NCI-H524 treated with DMSO at 0.1 percent for 48 hours (cell line): Measurements from ENCODE around the gene ILF2.

Experiments
- DNase-seq: peaks from one replicate; lab custom pipeline; 2025; lab: John Stamatoyannopoulos, UW

ILF2 gene

DNA sequence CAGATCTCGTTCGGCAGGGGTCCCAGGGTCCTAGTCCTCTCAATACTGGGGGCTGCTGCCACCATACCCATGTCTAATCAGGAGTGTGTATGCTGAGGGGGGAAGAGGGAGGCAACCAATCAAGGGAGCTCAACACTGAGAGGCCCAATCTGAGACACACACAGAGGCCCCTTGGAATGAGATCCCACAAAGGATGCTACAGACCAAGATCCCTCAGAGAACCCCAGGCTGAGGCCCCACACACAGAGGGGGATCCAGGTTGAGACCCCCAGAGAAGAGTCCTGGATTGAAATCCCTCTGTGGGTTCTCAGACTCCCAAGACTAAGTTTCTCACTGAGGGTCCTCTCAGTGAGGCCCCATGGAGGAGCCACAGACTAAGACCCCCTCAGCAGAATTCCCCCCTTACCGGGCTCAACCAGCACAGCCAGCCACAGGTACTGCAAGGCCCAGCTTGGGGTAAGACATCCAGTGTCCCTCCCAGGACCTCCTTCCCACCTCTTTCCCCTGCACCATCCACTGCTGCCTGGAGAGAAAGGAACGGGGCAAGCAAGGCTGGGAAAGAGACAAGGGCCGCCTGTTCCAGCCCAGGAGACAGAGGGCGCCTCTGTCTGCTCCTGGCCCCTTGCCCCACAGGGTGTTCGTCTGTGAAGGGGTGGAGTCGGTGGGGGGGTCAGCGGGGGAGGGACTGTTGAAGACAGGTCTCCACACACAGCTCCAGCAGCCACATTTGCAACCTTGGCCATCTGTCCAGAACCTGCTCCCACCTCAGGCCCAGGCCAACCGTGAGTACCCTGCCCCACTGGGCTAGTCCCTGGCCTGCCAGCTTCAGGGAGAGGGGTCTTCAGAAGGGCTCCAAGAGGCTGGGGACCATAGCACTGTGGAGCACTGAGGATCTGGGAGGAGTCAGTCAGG, 42.8 kb downstream of the ILF2 start, which contains the start of gene S100A1:
Gene S100A1 (plus strand): TSS at position 720 of the 912 bp plus-strand sequence. CDS start 2,088 bp downstream, outside the sequence.
- no peak for DNase-seq

DNA sequence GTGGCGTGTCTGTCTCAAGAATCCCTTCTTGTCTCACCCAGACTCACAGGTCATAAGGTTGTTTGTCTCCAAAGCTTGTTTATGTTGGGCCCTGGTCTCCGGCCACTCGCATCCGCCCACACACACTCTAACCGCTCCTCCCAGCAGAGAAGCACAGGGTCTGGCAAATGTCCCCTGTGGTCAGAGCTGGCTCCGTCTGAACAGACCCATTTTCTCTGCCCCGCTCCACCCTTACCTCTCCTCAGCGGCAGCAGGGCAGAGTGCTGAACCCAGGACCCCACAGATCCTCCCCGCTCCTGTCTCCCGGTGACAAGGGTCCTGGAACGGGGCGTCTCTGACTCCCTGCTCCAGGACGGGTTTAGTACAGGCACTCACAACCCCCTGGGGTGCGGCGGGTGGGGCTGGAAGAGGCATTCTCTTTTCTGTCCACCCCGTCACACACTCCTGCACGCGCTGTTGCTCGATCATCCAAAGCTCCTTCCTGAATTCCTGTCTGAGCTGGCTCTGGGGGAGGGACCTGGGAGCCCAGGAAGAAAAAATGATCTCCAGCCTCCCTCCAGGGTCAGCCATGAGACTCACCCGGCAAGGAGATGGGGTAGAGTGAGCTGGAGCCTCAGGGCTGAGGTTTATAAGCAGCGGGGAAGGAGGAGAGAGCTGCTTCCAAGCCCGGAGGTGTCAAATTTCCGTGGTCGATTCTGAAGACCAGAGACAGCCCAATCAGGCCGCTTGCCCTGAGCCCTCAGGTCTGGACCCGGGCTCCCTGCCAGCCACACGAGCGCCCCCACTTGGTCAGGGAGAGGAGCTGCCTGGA, 43.7 kb downstream of the ILF2 start, which contains the start of gene S100A13:
Gene S100A13 (minus strand): TSS at position 602 of the 811 bp plus-strand sequence. CDS start 1,033 bp downstream, outside the sequence.
- peak; percentile 11 for DNase-seq

DNA sequence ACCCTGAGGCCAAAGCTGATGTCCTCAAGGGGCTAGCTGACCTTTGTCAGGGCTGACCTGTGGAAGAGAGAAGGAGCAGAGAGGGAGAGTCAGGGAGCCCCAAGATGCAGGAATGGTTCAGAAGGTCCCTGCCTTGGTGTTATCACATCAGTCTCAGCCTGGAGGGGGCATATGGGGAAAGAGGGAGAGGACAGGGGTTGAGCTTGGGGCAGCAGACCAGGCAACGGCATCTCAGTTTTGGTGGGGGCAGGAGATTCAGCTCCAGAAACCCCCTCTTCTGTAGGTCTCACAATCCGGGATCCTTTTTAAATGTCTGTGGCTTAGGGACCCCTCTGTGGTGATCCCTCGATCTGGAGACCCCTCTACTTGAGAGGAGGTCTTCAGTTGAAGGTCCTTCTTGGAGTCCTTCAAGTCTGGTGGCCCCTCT, 44.3 kb downstream of the ILF2 start:
- no peak for DNase-seq

DNA sequence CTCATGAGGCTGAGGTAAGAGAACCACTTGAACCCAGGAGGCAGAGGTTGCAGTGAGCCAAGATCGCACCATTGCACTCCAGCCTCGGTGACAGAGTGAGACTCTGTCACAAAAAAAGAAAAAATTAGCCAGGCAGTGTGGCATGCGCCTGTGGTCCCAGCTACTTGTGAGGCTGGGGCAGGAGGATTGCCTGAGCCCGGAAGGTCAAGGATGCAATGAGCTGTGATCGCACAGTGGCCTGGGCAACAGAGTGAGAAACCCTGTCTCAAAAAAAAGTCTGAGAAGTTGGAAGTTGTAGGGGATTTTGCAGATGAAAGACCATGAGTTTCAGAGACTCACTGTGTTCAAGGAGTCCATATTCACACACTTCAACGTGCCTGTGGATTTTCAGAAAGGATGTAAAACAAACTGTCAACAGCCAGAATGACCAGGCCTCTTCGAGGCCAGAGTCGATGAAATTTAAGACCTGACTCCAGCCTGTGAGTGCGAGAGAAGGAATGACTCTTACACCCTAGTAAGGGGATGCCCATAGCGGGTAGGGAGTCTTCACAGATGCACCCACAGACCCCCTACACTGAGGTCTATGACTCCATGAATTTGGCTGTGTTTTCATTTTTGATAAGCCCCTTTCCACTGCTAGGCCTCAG, 45.7 kb downstream of the ILF2 start:
- DNase-seq: no peak

DNA sequence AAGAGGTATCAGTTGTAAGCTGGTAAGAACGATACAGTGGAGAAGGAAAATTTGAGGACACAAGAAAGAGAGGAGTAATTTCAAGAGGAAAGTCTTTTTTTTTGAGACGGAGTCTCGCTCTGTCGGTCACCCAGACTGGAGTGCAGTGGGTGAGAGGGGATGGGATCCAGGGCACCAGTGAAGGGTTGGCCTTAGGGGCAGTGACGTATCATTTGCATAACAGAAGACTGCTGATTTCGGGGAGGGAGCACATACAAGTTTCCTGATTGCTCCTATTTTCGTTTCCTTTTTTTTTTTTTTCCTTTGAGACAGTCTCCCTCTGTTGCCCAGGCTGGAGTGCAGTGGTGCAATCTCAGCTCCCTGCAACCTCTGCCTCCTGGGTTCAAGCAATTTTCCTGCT, 47.7 kb downstream of the ILF2 start:
- no peak for DNase-seq

DNA sequence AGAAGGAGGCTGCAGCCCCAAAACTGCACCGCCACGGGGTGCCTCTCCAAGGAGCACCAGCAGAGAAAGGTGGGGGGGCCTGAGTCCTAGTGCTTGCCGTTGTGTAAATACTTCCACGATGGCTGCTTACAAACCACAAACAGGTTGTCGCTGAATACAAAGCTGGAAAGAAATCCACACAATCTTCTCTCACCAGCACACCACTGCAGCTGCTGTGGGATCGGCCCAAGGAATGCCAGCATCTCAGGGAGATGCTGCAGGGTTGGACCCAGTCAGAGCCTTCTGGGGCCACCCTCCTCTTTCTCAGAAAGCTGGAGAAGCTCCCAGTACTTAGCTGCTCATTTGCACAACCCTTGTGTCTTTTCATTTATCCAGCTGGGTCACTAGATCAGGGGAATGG, 51.6 kb downstream of the ILF2 start:
- no peak for DNase-seq

DNA sequence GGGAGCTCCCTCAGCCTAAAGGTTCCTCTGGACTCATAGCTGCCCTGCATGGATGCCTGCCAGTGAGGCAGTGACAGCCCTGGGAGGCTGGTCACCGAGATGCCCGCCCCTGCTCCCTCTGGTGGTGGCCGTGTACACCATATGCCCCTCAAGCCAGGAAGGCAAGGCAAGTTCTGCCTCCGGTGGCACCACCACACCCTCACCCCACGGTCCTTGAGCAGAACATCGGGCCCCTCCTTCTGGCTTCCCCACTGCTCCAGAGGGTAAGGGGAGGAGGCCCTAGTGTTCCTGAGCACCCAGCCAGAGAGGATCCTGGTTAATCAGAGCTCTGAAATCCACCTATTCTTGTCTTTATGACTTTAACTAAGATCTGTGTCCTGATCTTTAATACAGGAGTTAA, 53.1 kb downstream of the ILF2 start:
- peak; percentile 5 for DNase-seq

DNA sequence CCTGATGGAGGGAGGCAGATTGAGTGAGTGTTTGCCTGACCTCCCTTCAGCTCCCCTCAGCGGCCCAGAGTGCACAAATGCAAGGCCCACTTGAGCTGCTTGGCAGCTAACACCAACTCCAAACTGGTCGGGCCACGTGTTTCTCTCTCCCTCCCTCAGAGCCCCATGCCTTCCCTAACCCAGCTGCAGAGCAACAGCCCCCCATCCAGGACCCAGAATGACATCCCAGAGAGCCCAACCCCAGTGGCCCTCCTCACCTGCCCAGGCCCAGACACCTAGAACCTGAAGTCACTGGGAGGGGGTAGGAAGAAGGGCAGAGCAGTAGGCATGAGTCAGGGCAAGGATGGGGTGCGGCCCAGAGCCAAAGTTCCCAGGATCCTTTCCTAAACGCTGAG, 53.9 kb downstream of the ILF2 start:
- DNase-seq: no peak

DNA sequence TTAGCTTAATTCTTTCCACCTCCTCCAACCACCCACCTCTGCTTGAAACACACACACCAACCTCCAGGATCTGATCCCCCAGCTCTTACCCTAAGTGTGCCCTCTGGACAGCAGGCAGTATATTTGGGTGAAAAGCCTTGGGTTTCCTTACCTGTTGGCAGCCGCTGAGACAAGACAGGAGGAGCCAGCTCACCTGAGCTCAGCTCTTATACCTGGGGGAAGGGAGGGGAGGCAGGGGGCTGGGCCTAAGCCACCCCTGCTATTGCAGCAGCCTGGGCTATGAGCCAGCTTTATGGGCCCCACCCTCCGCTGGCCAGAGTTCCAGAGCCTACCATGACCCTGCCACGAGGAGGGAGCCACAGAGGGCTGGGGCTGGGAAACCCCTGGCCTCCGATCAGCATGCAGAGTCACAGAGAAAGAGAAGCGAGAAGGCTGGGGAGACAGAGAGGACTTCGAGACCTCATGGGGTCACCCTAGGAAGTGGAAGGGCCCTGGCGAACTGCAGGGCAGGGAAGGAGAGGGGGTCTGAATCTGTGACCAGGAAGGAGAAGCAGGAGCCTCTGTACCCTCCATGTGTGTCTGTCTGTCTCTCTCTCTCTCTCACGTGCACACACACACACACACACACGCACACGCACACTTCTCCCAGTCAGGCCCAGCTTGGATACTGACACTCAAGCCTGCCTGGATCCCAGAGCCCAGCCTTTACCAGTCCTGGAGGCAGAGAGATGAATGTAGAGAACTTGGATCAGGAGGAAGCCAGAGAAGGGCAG, 54.5 kb downstream of the ILF2 start, which contains the start of gene S100A14:
Gene S100A14 (minus strand): TSS at position 182 of the 773 bp plus-strand sequence. CDS start 467 bp downstream, outside the sequence.
- DNase-seq: no peak

DNA sequence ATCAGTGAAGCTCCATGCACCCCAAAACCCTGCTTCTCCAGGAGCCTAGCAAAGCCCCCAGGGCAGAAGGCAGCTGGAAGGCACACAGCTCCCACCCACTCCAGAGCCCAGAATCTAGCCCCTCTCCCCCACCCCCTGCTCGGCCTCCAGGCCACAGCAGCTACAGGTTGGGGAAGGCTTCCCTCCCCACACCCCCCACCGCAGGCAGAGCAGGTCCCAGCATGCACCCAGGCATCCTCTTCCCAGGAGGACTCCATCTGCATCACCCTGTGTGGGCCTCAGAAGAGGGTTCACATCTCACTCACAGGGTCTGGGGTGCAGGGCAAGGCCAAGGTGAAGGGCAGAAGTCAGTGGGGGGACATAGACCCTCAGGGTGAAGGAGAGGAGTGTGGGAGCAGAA, 55.4 kb downstream of the ILF2 start:
- DNase-seq: no peak

DNA sequence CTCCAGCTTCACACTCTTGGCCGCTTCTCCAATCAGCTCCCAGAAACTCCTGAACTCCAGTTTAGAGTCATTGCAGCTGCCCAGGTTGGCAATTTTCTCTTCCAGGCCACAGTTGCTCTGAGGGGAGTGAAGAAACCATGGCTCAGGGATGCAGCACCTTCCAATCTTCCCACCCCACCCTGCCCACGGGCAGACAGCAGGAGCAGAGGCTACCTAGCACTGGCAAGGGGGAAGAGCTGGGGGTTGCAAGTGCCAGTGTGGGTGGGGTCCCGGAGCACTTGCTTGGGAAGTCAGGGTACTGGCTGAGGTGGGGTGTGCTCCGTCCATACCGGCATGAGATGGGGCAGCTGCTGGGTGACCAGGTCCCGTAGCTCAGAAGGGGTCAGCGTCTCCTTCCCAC, 55.9 kb downstream of the ILF2 start:
- no peak for DNase-seq

DNA sequence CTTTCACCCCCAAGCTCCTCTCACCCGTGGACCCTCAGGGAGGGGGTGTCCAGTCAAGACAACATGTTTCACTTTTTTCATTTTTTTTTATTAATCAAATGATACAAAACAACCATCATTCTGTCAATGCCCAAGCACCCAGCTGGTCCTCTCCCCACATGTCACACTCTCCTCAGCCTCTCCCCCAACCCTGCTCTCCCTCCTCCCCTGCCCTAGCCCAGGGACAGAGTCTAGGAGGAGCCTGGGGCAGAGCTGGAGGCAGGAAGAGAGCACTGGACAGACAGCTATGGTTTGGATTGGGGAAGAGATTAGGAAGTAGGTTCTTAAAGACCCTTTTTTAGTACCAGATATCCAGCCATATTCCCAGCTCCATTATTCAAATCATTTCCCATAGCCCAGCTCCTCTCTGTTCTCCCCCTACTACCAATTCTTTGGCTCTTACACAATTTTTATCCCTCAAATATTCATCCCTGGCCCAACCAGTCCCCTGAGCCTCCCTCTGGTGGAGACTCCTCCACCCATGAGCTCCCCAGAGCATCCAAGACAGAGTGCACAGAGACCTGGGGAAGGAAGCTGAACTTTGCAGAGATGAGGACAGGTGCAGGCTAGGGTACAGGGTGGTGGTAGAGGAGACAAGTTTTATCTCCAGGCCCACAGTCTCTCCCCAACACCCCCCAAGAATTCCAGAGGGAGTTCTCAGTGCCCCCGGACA, 56.4 kb downstream of the ILF2 start:
- no peak for DNase-seq

DNA sequence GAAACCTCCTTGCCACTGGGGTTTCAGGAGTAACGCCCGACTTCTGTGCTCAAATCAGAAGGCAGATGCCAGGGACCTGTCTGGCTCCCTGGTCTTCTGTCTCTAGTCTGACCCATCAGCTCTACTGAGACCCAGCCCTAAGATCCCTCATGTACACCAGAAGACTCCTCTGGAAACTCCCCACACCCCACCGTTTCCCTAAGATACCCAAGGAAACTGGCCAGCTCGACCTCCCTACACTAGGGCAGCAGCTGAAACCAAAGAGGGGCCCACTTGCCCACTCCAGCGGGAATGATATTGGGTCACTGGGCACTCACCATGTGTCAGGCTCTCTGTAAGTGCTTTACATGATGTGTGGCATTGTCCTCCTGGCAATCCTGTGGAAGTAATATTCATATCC, 57.4 kb downstream of the ILF2 start:
- no peak for DNase-seq

DNA sequence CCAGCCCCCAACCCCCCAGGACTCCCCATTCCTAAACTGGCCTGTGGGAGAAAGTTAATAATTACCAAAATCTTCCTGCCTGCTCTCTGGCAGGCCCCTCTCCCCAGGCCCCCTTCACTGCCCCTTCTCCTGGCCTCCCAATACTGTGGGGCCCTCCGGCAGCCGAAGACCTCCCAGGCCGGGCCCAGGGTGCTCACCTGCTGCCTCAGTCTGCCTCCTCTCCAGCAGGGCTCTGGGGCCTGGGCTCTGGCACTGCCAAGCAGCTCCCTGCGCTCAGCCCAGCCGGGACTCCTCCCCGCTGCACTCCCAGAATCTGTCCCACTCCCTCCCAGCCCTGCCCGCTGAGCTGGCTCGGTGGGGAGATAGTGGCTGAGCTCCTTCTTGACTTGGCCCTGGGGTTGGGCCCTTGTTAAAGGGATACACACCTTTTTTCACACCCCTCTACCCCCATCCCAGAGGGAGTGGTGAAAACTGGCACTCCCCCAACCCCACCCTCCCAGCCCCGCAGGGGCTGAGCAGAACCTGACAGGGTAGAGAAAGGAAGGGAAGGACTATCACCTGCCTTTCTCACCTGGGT, 58.0 kb downstream of the ILF2 start, which contains the start of gene S100A16:
Gene S100A16 (minus strand): TSS at position 383 of the 577 bp plus-strand sequence. CDS start 4,986 bp downstream, outside the sequence.
- no peak for DNase-seq

DNA sequence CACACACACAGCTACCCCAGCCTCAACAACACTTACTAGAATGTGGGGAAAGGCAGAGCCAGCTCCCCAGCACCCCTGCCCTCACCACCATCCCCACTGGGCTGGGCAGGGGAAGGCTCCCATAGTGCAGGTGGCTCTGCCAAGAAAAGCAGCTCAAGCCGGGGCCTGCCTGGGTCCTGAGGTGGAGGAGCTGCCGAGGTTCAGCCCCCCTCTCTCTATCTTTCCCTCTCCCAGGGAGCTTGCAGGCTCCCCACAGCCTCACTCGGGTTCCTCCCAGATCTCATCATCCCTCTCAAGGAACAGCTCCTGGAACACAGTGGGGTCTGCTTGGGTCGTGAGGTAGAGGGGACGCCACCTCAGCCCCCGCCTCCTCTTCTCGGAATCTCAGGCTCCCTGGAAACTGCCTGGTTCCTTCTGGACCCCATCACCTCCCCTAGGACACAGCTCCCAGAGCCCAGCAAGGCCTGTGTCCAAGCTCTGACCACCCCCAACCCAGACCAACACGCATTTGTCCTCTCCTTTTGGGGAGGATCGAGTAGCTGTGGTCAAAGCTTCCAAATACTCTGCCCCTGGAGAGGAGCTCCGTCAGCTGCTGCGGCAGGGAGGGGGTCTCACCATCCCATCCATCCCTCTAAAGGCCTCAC, 58.6 kb downstream of the ILF2 start:
- DNase-seq: no peak
